Activated naive CD8-positive, alpha-beta T cell treated with anti-CD3 and anti-CD28 coated beads, Interleukin-2, amount 50 U/mL, for 24 hours (primary cell): Measurements from ENCODE around the gene HIVEP2.

Experiments
- ATAC-seq: fragments of 150-1000 bp; cut with Tn5 transposase; one replicate; pipeline ENCODE4 v1.10.0; 2021
- DNase-seq: peaks from one replicate; pipeline ENCODE4 v3.0.0; 2021
- H3K27ac Mint-ChIP-seq: one replicate; pipeline ENCODE4 v1.8.0; 2021; ENCODE audit warnings: mild to moderate bottlenecking, mixed read lengths
- H3K27me3 Mint-ChIP-seq: one replicate; pipeline ENCODE4 v1.8.0; 2021; ENCODE audit warnings: mixed read lengths
- H3K36me3 Mint-ChIP-seq: one replicate; pipeline ENCODE4 v1.8.0; 2021; ENCODE audit warnings: low read depth, mixed read lengths
- H3K4me1 Mint-ChIP-seq: one replicate; pipeline ENCODE4 v1.8.0; 2021; ENCODE audit warnings: mixed read lengths
- H3K4me3 Mint-ChIP-seq: one replicate; pipeline ENCODE4 v1.8.0; 2021; ENCODE audit warnings: mild to moderate bottlenecking, moderate library complexity, mixed read lengths
- H3K9me3 Mint-ChIP-seq: one replicate; pipeline ENCODE4 v1.8.0; 2021; ENCODE audit warnings: mixed read lengths

HIVEP2 gene

DNA sequence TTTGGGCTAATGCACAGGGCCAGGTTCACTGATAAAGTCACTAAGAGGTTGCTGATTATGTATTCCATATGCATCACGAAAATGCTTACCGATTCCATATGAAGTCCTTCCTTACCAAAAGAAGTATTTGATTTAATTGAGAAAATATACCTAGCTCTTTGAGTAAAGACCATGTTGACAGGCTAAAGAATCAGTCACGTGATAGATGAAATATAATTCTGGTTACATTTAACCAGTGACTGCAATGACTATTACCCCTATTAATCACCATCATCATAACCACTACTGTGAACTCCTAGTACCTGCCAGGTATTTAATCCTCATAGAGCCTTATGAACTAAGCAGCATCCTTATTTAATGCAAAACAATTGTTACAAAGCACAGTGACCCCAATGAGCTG is 110.1 kb downstream of the HIVEP2 start:
- DNase-seq (no peak), ATAC-seq (no peak)
- Mint-ChIP-seq H3K36me3 (peaks cover 35% of the 10 kb centered on the region), H3K9me3 (no peaks in the 10 kb centered on the region), H3K27me3 (no peaks in the 10 kb centered on the region), H3K4me1 (peaks cover 82% of the 10 kb centered on the region), H3K4me3 (no peak overlapping the region), H3K27ac (peak overlapping the region; percentile 8)

DNA sequence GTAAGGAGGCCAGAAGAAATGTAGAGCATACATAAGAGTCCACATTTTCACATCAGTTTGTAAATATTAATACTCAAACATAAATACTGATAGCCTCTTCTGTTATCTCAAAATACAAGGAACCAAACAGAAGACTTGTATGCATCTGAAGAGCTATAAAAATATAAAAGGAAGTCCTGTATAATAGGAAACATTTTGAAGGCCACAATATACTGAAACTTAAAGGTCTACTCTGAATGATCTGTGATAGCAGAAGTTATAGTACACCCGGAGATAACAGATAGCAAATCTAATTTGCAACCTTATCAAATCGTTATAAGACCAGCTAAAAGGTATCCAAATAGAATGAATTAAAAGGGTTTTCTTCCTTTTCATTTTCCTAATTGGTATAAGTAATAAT is 111.2 kb downstream of the HIVEP2 start:
- Mint-ChIP-seq H3K27ac (peak overlapping the region; percentile 82), H3K27me3 (no peaks in the 10 kb centered on the region), H3K4me1 (peaks cover 81% of the 10 kb centered on the region), H3K4me3 (no peak overlapping the region), H3K36me3 (peaks cover 39% of the 10 kb centered on the region), H3K9me3 (peaks cover 7% of the 10 kb centered on the region)
- DNase-seq = no peak
- ATAC-seq = no peak

DNA sequence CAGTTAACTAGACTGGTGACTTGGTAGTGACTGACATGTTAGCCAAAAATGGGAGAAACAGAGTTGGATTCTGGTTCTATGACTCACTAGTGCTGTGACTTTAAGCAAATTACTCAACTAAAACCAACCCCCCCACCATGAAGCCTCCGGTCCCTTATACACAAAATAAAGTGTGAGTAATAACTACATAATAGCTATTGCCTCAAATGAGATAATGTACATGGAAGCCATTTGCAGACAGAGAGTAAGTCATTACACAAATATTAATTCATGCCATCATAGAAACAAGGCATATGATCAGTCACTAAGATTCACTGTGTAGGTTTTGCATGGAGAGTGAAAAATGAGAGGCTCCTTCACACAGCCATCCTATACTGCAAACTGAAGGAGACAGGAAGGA is 111.9 kb downstream of the HIVEP2 start:
- no peak for DNase-seq
- Mint-ChIP-seq H3K9me3 (peaks cover 8% of the 10 kb centered on the region), H3K27me3 (no peaks in the 10 kb centered on the region), H3K4me3 (peak overlapping the region; percentile 12), H3K27ac (peak overlapping the region; percentile 82), H3K4me1 (peaks cover 79% of the 10 kb centered on the region), H3K36me3 (peaks cover 40% of the 10 kb centered on the region)
- peak; percentile 87 for ATAC-seq

DNA sequence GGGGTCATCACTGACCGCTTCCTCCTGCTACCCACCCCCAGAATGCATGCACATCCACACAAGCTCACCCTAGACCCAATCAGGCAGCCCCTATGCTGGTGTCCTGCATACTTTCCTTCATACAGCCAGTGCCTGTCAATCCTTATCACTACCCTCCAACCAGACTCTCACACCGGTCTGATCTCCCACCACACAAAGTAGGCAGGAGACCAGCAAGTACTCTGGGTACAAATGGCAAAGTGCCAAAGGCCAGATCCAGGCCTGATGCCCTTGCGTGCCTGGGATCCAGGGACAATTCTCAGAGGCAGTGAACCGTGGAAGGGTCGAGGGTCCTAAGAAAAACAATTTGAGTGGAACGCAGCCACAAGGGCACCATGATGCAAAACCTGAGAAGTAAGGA is 114.2 kb downstream of the HIVEP2 start:
- ATAC-seq (no peak), DNase-seq (no peak)
- peak overlapping the region; percentile 8 for H3K27ac Mint-ChIP-seq
- no peaks in the 10 kb centered on the region for H3K27me3 Mint-ChIP-seq
- H3K36me3 Mint-ChIP-seq = peaks cover 40% of the 10 kb centered on the region
- H3K4me3 Mint-ChIP-seq = no peak overlapping the region
- H3K9me3 Mint-ChIP-seq = peaks cover 8% of the 10 kb centered on the region
- peaks cover 75% of the 10 kb centered on the region for H3K4me1 Mint-ChIP-seq

DNA sequence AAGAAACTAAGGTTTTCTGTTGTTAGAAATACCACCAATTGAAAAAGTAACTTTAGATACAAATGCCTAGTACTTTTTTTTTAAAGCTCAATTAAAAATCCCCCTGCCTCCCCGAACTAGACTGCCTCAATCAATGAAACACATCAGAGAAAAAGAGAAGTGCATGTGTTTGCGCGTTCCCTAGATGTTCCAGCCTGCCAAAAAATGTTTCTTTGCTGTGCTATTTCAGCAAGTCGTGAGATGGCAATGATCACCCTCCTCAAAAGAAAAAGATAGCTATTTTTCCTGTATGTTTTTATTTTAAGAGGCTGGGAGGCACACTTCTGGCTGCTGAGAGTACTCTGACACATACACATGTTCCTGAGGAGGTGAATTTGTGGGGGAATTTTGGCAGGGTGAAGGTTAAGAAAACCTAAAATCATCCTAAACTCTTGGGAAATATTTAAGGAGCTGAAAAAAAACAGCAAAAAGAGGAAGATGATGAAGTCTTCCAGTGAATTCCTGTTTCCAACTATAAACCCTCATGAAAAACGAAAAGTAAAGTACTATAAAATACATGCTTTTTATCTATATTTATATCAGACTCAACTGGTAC is 114.8 kb downstream of the HIVEP2 start:
- Mint-ChIP-seq H3K4me1 (peaks cover 71% of the 10 kb centered on the region), H3K4me3 (no peak overlapping the region), H3K9me3 (peaks cover 8% of the 10 kb centered on the region), H3K27me3 (no peaks in the 10 kb centered on the region), H3K27ac (peak overlapping the region; percentile 57), H3K36me3 (peaks cover 39% of the 10 kb centered on the region)
- ATAC-seq (no peak), DNase-seq (no peak)

DNA sequence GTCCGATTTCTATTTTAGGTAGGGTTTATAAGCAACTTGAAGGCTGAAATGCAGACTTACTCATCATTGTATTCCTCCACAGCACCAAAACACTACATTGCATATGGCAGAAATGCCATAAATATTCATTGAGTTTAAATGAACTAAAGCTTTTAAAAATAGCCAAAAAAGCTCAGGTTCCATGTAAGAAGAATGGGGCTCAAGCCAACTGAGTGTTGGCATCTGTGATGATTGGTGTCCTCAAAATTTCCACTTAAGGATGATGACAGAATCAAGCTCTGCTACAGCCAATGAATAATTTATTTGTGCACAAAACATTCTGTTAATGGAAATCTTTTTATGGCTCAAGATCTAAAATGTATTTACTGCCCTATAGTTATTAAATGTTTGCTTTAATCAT is 115.4 kb downstream of the HIVEP2 start:
- Mint-ChIP-seq H3K27me3 (no peaks in the 10 kb centered on the region), H3K9me3 (peaks cover 8% of the 10 kb centered on the region), H3K4me3 (no peak overlapping the region), H3K4me1 (peaks cover 73% of the 10 kb centered on the region), H3K27ac (peak overlapping the region; percentile 57), H3K36me3 (peaks cover 38% of the 10 kb centered on the region)
- DNase-seq (no peak), ATAC-seq (no peak)

DNA sequence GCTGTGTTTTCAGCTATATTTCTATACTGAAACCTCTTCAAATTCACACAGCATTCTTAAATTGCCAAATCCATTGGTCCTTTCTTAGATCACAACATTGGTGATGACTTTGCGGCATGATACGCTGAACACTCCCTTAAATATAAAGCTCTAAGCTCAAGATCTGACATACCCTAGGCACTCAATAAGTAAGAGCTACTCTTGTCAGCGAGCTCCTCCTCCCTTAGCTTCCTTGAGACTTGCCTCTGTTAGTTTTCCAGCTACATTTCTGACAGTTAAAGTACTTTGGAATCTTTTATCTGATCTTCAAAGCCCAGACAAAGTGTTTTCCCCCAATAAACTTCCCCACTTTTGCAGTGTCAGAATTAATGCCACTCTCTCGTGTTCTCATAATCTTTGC is 117.0 kb downstream of the HIVEP2 start:
- Mint-ChIP-seq H3K4me1 (peaks cover 74% of the 10 kb centered on the region), H3K4me3 (no peak overlapping the region), H3K27ac (peak overlapping the region; percentile 47), H3K27me3 (no peaks in the 10 kb centered on the region), H3K9me3 (peaks cover 8% of the 10 kb centered on the region), H3K36me3 (peaks cover 41% of the 10 kb centered on the region)
- ATAC-seq (no peak), DNase-seq (no peak)

DNA sequence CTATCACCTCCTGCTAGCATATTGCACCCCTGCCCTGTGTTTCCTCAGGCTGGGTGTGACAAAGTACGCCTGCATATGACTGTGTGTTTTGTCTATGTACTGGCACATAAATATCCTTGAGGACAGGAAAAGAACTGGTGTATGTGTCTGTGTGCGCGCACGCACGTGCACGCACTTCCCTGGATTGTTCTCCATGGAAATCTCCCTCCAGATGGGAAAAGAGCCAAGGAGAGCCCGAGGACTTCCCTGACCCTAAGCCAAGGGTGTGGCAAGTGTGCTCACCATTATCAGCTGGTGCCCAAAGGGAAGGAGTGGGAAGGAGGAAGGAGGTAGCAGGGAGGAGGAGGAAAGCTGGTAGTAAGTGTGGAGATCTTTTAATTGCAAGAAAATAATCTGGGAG is 117.6 kb downstream of the HIVEP2 start:
- Mint-ChIP-seq H3K9me3 (peaks cover 8% of the 10 kb centered on the region), H3K27me3 (no peaks in the 10 kb centered on the region), H3K27ac (peak overlapping the region; percentile 67), H3K36me3 (peaks cover 43% of the 10 kb centered on the region), H3K4me1 (peaks cover 74% of the 10 kb centered on the region), H3K4me3 (no peak overlapping the region)
- ATAC-seq (no peak), DNase-seq (no peak)

DNA sequence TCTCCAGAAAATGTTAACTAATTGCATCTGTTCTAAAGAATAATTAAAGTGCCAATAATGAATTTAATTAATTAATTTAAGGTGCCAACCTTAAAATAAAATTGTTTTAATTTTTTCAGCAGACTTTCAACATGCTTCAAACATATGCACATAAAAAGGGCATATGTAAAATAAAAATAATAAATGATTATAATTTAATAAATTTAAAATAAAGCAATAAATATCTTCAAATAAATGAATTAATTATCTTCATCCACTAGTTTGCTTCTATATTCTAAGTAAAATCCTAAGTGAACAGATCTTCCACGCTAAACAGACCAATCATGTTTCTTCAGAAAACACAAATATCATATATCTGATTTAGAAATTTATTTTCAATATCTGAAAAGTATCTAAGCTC is 119.2 kb downstream of the HIVEP2 start:
- no peak for DNase-seq
- H3K4me3 Mint-ChIP-seq = no peak overlapping the region
- H3K9me3 Mint-ChIP-seq = peaks cover 8% of the 10 kb centered on the region
- H3K36me3 Mint-ChIP-seq = peaks cover 34% of the 10 kb centered on the region
- ATAC-seq = no peak
- no peaks in the 10 kb centered on the region for H3K27me3 Mint-ChIP-seq
- peaks cover 80% of the 10 kb centered on the region for H3K4me1 Mint-ChIP-seq
- no peak overlapping the region for H3K27ac Mint-ChIP-seq

DNA sequence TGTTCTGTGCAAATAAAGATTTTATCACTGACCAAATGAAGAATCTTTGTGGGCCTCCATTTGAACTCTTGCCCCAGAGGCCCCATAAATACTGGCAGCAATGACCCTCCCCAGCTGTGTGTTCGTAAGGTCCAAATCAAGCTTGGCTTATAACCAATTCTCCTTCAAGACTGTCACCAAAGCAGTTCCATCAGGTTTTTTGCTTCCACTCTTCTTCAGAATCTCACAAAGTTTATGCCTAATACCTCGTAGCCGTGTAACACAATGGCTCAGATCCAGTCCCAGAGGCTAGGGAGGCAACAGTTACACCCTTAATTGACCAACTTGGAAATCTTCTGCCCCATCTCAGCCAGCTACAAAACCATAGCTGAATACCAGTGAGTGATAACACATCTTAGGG is 120.5 kb downstream of the HIVEP2 start:
- H3K27me3 Mint-ChIP-seq = no peaks in the 10 kb centered on the region
- H3K36me3 Mint-ChIP-seq = peaks cover 23% of the 10 kb centered on the region
- H3K4me3 Mint-ChIP-seq = peak overlapping the region; percentile 9
- no peak for ATAC-seq
- H3K4me1 Mint-ChIP-seq = peaks cover 80% of the 10 kb centered on the region
- no peak for DNase-seq
- peaks cover 7% of the 10 kb centered on the region for H3K9me3 Mint-ChIP-seq
- H3K27ac Mint-ChIP-seq = peak overlapping the region; percentile 78

DNA sequence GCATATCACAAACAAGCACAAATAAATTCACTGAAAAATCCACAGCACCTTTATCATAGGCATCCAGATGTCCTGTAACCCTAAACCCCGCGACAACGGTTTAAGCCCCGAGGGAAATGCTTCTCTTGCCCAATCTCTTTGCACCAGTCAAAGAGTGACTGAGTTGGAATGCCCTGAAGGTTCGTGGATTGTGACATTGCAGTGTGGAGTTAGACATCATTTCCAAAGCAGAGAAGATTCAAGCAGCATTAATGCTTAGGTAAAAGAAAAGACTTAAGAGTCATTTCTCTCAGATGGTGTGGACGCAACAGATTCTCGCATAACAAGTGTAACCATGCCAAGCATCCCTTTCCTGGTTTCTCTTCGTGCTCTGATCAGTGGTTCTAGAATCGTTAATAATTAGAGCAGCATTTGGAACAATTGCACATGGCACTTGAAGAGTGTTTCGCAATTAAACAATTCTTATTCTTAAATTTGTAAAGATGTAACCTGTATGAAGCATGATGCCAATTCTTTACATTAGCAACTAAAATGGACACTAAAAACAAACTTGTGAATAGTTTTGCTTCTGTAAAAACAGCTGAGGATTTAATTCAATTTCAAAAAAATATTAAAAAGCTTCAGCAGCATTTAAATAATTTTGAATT is 121.6 kb downstream of the HIVEP2 start:
- Mint-ChIP-seq H3K4me3 (peak overlapping the region; percentile 61), H3K36me3 (peaks cover 17% of the 10 kb centered on the region), H3K9me3 (no peaks in the 10 kb centered on the region), H3K4me1 (peaks cover 82% of the 10 kb centered on the region), H3K27ac (peak overlapping the region; percentile 95), H3K27me3 (no peaks in the 10 kb centered on the region)
- ATAC-seq (no peak), DNase-seq (no peak)

DNA sequence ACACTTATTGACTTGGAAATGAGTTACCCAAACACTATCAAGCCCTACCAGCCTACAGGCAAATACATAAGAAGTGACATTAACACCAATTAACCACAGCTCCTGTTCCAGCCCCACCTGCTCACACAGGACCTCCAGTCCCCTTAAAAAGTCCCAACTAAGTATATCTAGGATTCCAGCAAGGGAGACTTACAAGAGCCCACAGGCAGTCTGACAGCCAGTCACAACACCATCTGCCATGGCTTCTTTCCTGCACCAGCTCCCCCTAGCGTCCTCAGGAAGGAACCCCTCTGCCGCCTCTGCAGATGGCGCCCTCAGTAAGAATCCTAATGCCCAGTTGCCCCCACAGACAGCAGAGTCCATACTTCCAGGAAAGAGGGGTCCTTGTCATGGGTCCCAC is 122.1 kb downstream of the HIVEP2 start:
- Mint-ChIP-seq H3K9me3 (no peaks in the 10 kb centered on the region), H3K4me1 (peaks cover 80% of the 10 kb centered on the region), H3K27ac (peak overlapping the region; percentile 95), H3K4me3 (peak overlapping the region; percentile 61), H3K36me3 (peaks cover 17% of the 10 kb centered on the region), H3K27me3 (no peaks in the 10 kb centered on the region)
- peak; percentile 44 for DNase-seq
- ATAC-seq = peak; percentile 6

DNA sequence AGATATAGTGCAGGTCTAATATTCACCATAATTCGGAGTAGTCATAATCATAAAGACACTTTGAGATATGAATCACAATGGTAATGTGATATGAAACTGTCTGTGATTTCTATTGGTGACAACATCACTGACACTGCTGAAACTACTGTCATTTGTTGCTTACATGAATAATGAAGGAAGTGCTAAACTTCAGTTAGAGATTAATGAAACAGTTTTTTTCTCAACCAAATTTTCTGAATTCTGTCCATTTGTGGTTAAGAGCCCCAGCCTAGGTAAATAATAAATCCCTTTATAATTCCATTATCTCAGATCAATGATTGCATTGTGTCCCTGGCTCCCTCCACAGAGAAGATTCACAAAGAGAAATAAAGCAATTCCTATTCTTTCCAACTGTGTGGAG is 122.6 kb downstream of the HIVEP2 start:
- ATAC-seq = peak; percentile 51
- no peaks in the 10 kb centered on the region for H3K27me3 Mint-ChIP-seq
- peaks cover 3% of the 10 kb centered on the region for H3K9me3 Mint-ChIP-seq
- peaks cover 79% of the 10 kb centered on the region for H3K4me1 Mint-ChIP-seq
- no peak for DNase-seq
- peak overlapping the region; percentile 61 for H3K4me3 Mint-ChIP-seq
- peak overlapping the region; percentile 95 for H3K27ac Mint-ChIP-seq
- H3K36me3 Mint-ChIP-seq = peaks cover 20% of the 10 kb centered on the region

DNA sequence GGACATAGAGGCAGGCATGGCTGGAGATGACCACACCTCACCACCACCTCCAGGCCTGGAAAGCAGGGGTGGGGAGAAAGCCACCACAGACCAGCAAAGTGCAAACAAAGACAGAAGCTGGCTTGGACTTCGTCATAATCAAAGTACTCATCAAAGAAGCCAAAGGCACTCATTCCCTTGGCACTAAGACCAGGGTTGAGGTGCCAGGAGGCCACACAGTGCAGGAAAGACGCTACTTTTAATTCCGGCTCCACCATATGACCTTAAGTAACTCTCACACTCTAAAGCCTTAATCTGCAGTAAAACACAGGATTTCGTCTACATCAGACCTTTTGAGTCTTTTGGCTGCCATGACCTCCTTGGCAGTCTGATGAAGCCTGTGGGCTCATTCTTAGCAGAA is 123.1 kb downstream of the HIVEP2 start:
- peaks cover 23% of the 10 kb centered on the region for H3K36me3 Mint-ChIP-seq
- no peak for ATAC-seq

DNA sequence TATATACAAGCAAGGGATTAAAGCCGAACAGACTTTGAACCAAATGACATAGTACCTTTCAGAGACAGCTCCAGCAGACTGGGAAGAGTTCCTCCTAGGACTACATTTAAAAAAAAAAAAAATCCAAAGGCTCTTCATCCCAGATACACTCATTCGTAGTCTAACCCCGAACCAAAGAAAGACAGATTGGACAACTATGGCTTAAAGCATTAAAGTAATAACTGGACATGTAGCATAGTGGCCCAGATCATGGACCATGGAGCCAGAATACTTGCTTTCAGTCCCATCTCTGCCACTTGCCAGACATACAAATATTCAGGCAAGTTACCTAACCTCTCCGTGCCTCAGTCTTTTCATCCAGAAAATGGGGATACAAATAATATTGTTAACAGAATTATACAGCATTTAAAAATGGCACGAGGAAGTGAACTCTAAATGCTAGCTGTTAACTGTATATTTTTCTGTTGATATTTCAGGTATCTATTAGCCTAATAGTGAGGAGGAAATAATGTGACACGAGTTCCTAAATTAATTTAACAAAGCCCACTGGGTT is 123.7 kb downstream of the HIVEP2 start:
- H3K27me3 Mint-ChIP-seq = no peaks in the 10 kb centered on the region
- peaks cover 29% of the 10 kb centered on the region for H3K36me3 Mint-ChIP-seq
- no peak for DNase-seq
- H3K27ac Mint-ChIP-seq = peak overlapping the region; percentile 99
- peaks cover 4% of the 10 kb centered on the region for H3K9me3 Mint-ChIP-seq
- ATAC-seq = no peak
- no peak overlapping the region for H3K4me3 Mint-ChIP-seq
- peaks cover 83% of the 10 kb centered on the region for H3K4me1 Mint-ChIP-seq

More for the DNA sequence above, 123.1 kb downstream of the HIVEP2 start:
- H3K27me3 Mint-ChIP-seq = no peaks in the 10 kb centered on the region
- no peak for DNase-seq
- H3K9me3 Mint-ChIP-seq = peaks cover 4% of the 10 kb centered on the region
- H3K27ac Mint-ChIP-seq = peak overlapping the region; percentile 99
- H3K4me3 Mint-ChIP-seq = peak overlapping the region; percentile 20
- H3K4me1 Mint-ChIP-seq = peaks cover 80% of the 10 kb centered on the region
